HEK293 (cell line): ENCODE measurements around the gene MAPT.

ENCODE experiments used
- CTCF ChIA-PET: fragments of 350-600 bp; formaldehyde crosslinking; extraction: SDS; loops from one replicate; lab custom pipeline; 2021; ENCODE audit warnings: antibody characterized with exemption; lab: Yijun Ruan, JAX
- POLR2A ChIA-PET: fragments of 300-600 bp; formaldehyde crosslinking; extraction: SDS; loops from one replicate; lab custom pipeline; 2020; ENCODE audit warnings: antibody characterized with exemption, inconsistent platforms; lab: Yijun Ruan, JAX
- H3K27ac ChIP-seq: fragments of 200-500 bp; sonication (Bioruptor generic); 2 replicates; pipeline ENCODE4 v1.5.1; 2014; ENCODE audit warnings: low read depth, low read length, control low read depth, inconsistent platforms; ENCODE audit errors: extremely low read depth
- H3K36me3 ChIP-seq, 2 experiments: fragments of 200-500 bp in 1 of 2; sonication (Bioruptor generic) in 1 of 2; 1 replicate in 1 of 2; 2 replicates in 1 of 2; pipeline ENCODE4 v1.5.1; 2014 to 2017; ENCODE audit warnings: inconsistent platforms in 2 of 2, low read length in 2 of 2; ENCODE audit not compliant: control insufficient read depth in 2 of 2, insufficient read depth in 1 of 2
- H3K4me1 ChIP-seq: fragments of 200-500 bp; sonication (Bioruptor generic); 2 replicates; pipeline ENCODE4 v1.5.1; 2014; ENCODE audit warnings: mild to moderate bottlenecking, low read length, inconsistent platforms; ENCODE audit not compliant: control insufficient read depth, insufficient read depth
- H3K4me3 ChIP-seq: 2 replicates; pipeline ENCODE4 v1.5.1; 2011; ENCODE audit warnings: low read depth, mild to moderate bottlenecking, control low read depth, low read length, moderate library complexity
- H3K9me3 ChIP-seq: fragments of 200-500 bp; sonication (Bioruptor generic); 2 replicates; pipeline ENCODE4 v1.5.1; 2014; ENCODE audit warnings: low read depth, low read length, inconsistent platforms; ENCODE audit not compliant: control insufficient read depth, insufficient read depth
- ELK4 ChIP-seq: IDR thresholded peaks from 2 replicates; pipeline ENCODE4 v1.6.1; 2011; ENCODE audit warnings: mild to moderate bottlenecking, low read depth, low read length, borderline replicate concordance
- GLIS1 ChIP-seq: fragments of 450-650 bp; formaldehyde crosslinking; IDR thresholded peaks from 2 replicates; pipeline ENCODE4 v1.5.1; 2016; ENCODE audit warnings: missing biosample characterization, missing genetic modification characterization
- KLF10 ChIP-seq: fragments of 450-650 bp; IDR thresholded peaks from 2 replicates; pipeline ENCODE4 v1.5.1; 2018; ENCODE audit warnings: missing biosample characterization, mild to moderate bottlenecking, missing genetic modification characterization
- PBX3 ChIP-seq: sonication (generic); formaldehyde crosslinking; IDR thresholded peaks from 2 replicates; pipeline ENCODE4 v1.8.1; 2022; ENCODE audit warnings: mild to moderate bottlenecking, moderate library complexity, missing genetic modification reagents
- WT1 ChIP-seq: fragments of 450-650 bp; formaldehyde crosslinking; IDR thresholded peaks from 2 replicates; pipeline ENCODE4 v1.5.1; 2016; ENCODE audit warnings: missing biosample characterization, missing genetic modification characterization
- ZFP37 ChIP-seq: fragments of 450-650 bp; formaldehyde crosslinking; IDR thresholded peaks from 2 replicates; pipeline ENCODE4 v1.5.1; 2016; ENCODE audit warnings: missing biosample characterization, missing genetic modification characterization
- ZNF138 ChIP-seq: fragments of 450-650 bp; formaldehyde crosslinking; IDR thresholded peaks from 2 replicates; pipeline ENCODE4 v1.5.1; 2016; ENCODE audit warnings: missing biosample characterization, missing genetic modification characterization, borderline replicate concordance
- ZNF140 ChIP-seq: fragments of 450-650 bp; formaldehyde crosslinking; IDR thresholded peaks from 2 replicates; pipeline ENCODE4 v1.5.1; 2016; ENCODE audit warnings: missing biosample characterization, missing genetic modification characterization
- ZNF157 ChIP-seq: fragments of 450-650 bp; formaldehyde crosslinking; IDR thresholded peaks from 2 replicates; pipeline ENCODE4 v1.5.1; 2016; ENCODE audit warnings: missing biosample characterization, missing genetic modification characterization
- ZNF221 ChIP-seq: fragments of 450-650 bp; formaldehyde crosslinking; IDR thresholded peaks from 2 replicates; pipeline ENCODE4 v1.5.1; 2017; ENCODE audit warnings: missing biosample characterization, missing genetic modification characterization, borderline replicate concordance
- ZNF292 ChIP-seq: fragments of 450-650 bp; formaldehyde crosslinking; IDR thresholded peaks from 2 replicates; pipeline ENCODE4 v1.5.1; 2016; ENCODE audit warnings: low read depth, missing biosample characterization, missing genetic modification characterization, borderline replicate concordance
- ZNF558 ChIP-seq: fragments of 450-650 bp; formaldehyde crosslinking; IDR thresholded peaks from 2 replicates; pipeline ENCODE4 v1.5.1; 2016; ENCODE audit warnings: missing biosample characterization, missing genetic modification characterization
- ZNF561 ChIP-seq: fragments of 450-650 bp; IDR thresholded peaks from 2 replicates; pipeline ENCODE4 v1.5.1; 2018; ENCODE audit warnings: missing biosample characterization, missing genetic modification characterization, borderline replicate concordance
- ZNF571 ChIP-seq: fragments of 450-650 bp; formaldehyde crosslinking; IDR thresholded peaks from 2 replicates; pipeline ENCODE4 v1.5.0; 2017; ENCODE audit warnings: missing biosample characterization, missing genetic modification characterization
- ZNF624 ChIP-seq: fragments of 450-650 bp; formaldehyde crosslinking; IDR thresholded peaks from 2 replicates; pipeline ENCODE4 v1.5.1; 2017; ENCODE audit warnings: missing biosample characterization, missing genetic modification characterization
- ZNF626 ChIP-seq: fragments of 450-650 bp; sonication (Bioruptor Pico); formaldehyde crosslinking; IDR thresholded peaks from 2 replicates; pipeline ENCODE4 v1.5.1; 2018; ENCODE audit warnings: missing biosample characterization, missing genetic modification characterization, inconsistent platforms
- ZNF639 ChIP-seq: fragments of 450-650 bp; formaldehyde crosslinking; IDR thresholded peaks from 2 replicates; pipeline ENCODE4 v1.5.1; 2016; ENCODE audit warnings: missing biosample characterization, missing genetic modification characterization
- ZNF707 ChIP-seq: fragments of 450-650 bp; formaldehyde crosslinking; IDR thresholded peaks from 2 replicates; pipeline ENCODE4 v1.5.1; 2016; ENCODE audit warnings: missing biosample characterization, missing genetic modification characterization
- ZNF792 ChIP-seq: fragments of 450-650 bp; formaldehyde crosslinking; IDR thresholded peaks from 2 replicates; pipeline ENCODE4 v1.5.1; 2016; ENCODE audit warnings: missing biosample characterization, missing genetic modification characterization

Gene MAPT

GRCh38 chr17:45949755-45950320 lies 55.5 kb downstream of the MAPT start:
- TF ChIP-seq PBX3 (no peak), ZNF558 (tag by site-specific recombination) (no peak)
- H3K36me3 ChIP-seq: no peaks in the 10 kb centered on the region
- H3K4me1 ChIP-seq: no peaks in the 10 kb centered on the region
- H3K4me3 ChIP-seq: no peak overlapping the region
- no peak overlapping the region for H3K27ac ChIP-seq
- no peaks in the 10 kb centered on the region for H3K9me3 ChIP-seq
- CTCF ChIA-PET: interaction anchor here (0.6 to 4.8 kb wide), 29 partner anchors 8 to 730 kb away, joined by 3 to 92 read pairs (median 4); partner anchors contain the start of gene MAPT
- POLR2A ChIA-PET: interaction anchor here (0.5 to 1.5 kb wide), 2 partner anchors 14 to 130 kb away, joined by 3 to 4 read pairs; no protein-coding TSS in a partner anchor

- H3K36me3 ChIP-seq: no peaks in the 10 kb centered on the region
- CTCF ChIA-PET: interaction anchor here (1.2 to 4.8 kb wide), 2 partner anchors 16 to 57 kb away, joined by 3 to 92 read pairs; no protein-coding TSS in a partner anchor
- no peak overlapping the region for H3K4me3 ChIP-seq
- POLR2A ChIA-PET: no interaction called here
- no peaks in the 10 kb centered on the region for H3K4me1 ChIP-seq
- no peak overlapping the region for H3K27ac ChIP-seq
- TF ChIP-seq GLIS1 (tag by site-specific recombination) (no peak), ZNF140 (tag by site-specific recombination) (no peak), WT1 (tag by site-specific recombination) (no peak), ZNF571 (tag by site-specific recombination) (no peak), ZNF561 (tag by site-specific recombination) (no peak), ZNF626 (tag by site-specific recombination) (no peak), ELK4 (no peak), ZNF792 (no peak), ZNF707 (tag by site-specific recombination) (no peak), ZNF639 (tag by site-specific recombination) (no peak), ZNF221 (no peak)
- no peaks in the 10 kb centered on the region for H3K9me3 ChIP-seq
Measured at GRCh38 chr17:45950888-45951287, 56.5 kb downstream of the MAPT start.

- Histone ChIP-seq H3K4me3 (no peak overlapping the region), H3K9me3 (no peaks in the 10 kb centered on the region), H3K36me3 (no peaks in the 10 kb centered on the region), H3K4me1 (no peaks in the 10 kb centered on the region), H3K27ac (no peak overlapping the region)
- no peak for TF ChIP-seq KLF10 (tag by site-specific recombination)
- no peak for TF ChIP-seq ZNF292 (tag by site-specific recombination)
- TF ChIP-seq ZNF157 (tag by site-specific recombination): no peak
- no peak for TF ChIP-seq ZFP37
- TF ChIP-seq ZNF138: no peak
- no peak for TF ChIP-seq ZNF624 (tag by site-specific recombination)
- ChIA-PET POLR2A (no interaction called here), CTCF (interaction anchor here (0.6 to 4.8 kb wide), 2 partner anchors 17 to 20 kb away, joined by 3 to 92 read pairs; no protein-coding TSS in a partner anchor)
Measured at GRCh38 chr17:45951403-45951802, 57.0 kb downstream of the MAPT start.
